HL-60 (cell line): ENCODE measurements around the gene ADAP2.

ENCODE experiments used
- DNase-seq, 2 experiments: peaks; one replicate each; pipeline ENCODE4 v3.0.0-alpha.2; 2010 to 2020; ENCODE audit warnings: low read depth in 1 of 2, low spot score in 1 of 2
- H3K27ac ChIP-seq: fragments of 250-450 bp; sonication (Bioruptor Pico); replicated peaks from 2 replicates; pipeline ENCODE4 v1.5.1; 2020; ENCODE audit warnings: mild to moderate bottlenecking, moderate library complexity
- H3K27me3 ChIP-seq: fragments of 250-450 bp; sonication (Bioruptor Pico); 2 replicates; pipeline ENCODE4 v1.5.1; 2021; ENCODE audit warnings: mild to moderate bottlenecking, moderate library complexity; ENCODE audit not compliant: insufficient read depth, poor library complexity, severe bottlenecking
- H3K4me3 ChIP-seq: replicated peaks from 2 replicates; pipeline ENCODE4 v1.5.1; 2011; ENCODE audit warnings: mild to moderate bottlenecking, control low read depth, low read length; ENCODE audit not compliant: insufficient read depth
- GABPA ChIP-seq: IDR thresholded peaks from 2 replicates; pipeline ENCODE4 v1.6.1; 2012; ENCODE audit warnings: low read depth
- POLR2AphosphoS5 ChIP-seq: IDR thresholded peaks from 2 replicates; pipeline ENCODE4 v1.6.1; 2012; ENCODE audit warnings: low read depth
- SPI1 ChIP-seq: IDR thresholded peaks from 2 replicates; pipeline ENCODE4 v1.6.1; 2012; ENCODE audit warnings: low read depth, mild to moderate bottlenecking, borderline replicate concordance
- TF ChIP-seq, protein P1 (sequence below): IDR thresholded peaks from one replicate; pipeline ENCODE4 v1.5.1; 2011; ENCODE audit warnings: low read length, control low read depth, inconsistent platforms; ENCODE audit not compliant: insufficient read depth
- TF ChIP-seq, protein P2 (sequence below): IDR thresholded peaks from 2 replicates; pipeline ENCODE4 v1.6.1; 2012; ENCODE audit warnings: low read depth; ENCODE audit not compliant: insufficient replicate concordance

ADAP2 gene

GRCh38 chr17:30939051-30939689, 17.4 kb downstream of the ADAP2 start:
- Histone ChIP-seq H3K4me3 (no peak overlapping the region), H3K27ac (no peak overlapping the region), H3K27me3 (no peaks in the 10 kb centered on the region)
- no peak for TF ChIP-seq SPI1
- TF ChIP-seq, protein P1, sequence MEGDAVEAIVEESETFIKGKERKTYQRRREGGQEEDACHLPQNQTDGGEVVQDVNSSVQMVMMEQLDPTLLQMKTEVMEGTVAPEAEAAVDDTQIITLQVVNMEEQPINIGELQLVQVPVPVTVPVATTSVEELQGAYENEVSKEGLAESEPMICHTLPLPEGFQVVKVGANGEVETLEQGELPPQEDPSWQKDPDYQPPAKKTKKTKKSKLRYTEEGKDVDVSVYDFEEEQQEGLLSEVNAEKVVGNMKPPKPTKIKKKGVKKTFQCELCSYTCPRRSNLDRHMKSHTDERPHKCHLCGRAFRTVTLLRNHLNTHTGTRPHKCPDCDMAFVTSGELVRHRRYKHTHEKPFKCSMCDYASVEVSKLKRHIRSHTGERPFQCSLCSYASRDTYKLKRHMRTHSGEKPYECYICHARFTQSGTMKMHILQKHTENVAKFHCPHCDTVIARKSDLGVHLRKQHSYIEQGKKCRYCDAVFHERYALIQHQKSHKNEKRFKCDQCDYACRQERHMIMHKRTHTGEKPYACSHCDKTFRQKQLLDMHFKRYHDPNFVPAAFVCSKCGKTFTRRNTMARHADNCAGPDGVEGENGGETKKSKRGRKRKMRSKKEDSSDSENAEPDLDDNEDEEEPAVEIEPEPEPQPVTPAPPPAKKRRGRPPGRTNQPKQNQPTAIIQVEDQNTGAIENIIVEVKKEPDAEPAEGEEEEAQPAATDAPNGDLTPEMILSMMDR, result no peak
- DNase-seq, result no peak

- TF ChIP-seq, protein P2, sequence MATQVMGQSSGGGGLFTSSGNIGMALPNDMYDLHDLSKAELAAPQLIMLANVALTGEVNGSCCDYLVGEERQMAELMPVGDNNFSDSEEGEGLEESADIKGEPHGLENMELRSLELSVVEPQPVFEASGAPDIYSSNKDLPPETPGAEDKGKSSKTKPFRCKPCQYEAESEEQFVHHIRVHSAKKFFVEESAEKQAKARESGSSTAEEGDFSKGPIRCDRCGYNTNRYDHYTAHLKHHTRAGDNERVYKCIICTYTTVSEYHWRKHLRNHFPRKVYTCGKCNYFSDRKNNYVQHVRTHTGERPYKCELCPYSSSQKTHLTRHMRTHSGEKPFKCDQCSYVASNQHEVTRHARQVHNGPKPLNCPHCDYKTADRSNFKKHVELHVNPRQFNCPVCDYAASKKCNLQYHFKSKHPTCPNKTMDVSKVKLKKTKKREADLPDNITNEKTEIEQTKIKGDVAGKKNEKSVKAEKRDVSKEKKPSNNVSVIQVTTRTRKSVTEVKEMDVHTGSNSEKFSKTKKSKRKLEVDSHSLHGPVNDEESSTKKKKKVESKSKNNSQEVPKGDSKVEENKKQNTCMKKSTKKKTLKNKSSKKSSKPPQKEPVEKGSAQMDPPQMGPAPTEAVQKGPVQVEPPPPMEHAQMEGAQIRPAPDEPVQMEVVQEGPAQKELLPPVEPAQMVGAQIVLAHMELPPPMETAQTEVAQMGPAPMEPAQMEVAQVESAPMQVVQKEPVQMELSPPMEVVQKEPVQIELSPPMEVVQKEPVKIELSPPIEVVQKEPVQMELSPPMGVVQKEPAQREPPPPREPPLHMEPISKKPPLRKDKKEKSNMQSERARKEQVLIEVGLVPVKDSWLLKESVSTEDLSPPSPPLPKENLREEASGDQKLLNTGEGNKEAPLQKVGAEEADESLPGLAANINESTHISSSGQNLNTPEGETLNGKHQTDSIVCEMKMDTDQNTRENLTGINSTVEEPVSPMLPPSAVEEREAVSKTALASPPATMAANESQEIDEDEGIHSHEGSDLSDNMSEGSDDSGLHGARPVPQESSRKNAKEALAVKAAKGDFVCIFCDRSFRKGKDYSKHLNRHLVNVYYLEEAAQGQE, result no peak
- no peak for TF ChIP-seq POLR2AphosphoS5
- TF ChIP-seq SPI1, result no peak
- TF ChIP-seq, protein P1, result no peak
- TF ChIP-seq GABPA, result no peak
- Histone ChIP-seq H3K4me3 (no peak overlapping the region), H3K27me3 (no peaks in the 10 kb centered on the region), H3K27ac (no peak overlapping the region)
- DNase-seq, result no peak
Observed at GRCh38 chr17:30942308-30943079, 20.7 kb downstream of the ADAP2 start.

DNA sequence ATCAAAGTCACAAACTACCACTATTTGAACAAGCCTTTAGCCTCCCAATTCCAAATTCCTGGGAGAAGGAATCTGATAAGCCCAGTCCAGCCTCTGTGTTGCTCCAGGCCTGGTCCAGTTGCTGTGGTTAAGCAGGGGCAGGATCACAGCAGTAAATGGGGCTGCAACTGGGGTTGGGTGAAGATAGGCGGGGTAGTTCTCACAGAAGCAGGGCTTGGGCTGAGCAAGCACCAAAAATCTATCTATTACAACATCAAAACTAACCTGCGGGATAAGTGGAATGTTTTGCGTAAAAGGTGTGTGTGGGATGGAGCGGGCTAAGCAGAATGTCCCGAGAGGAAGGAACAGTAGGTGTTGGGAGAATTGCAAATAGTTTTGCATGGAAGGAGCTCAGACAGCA, 26.1 kb downstream of the ADAP2 start:
- H3K4me3 ChIP-seq, result no peak overlapping the region
- H3K27ac ChIP-seq, result no peak overlapping the region
- no peak for DNase-seq
- TF ChIP-seq, protein P2, result no peak
- no peak for TF ChIP-seq POLR2AphosphoS5
- TF ChIP-seq GABPA, result no peak
- no peak for TF ChIP-seq SPI1
- TF ChIP-seq, protein P1, result no peak
- H3K27me3 ChIP-seq, result no peaks in the 10 kb centered on the region

DNA sequence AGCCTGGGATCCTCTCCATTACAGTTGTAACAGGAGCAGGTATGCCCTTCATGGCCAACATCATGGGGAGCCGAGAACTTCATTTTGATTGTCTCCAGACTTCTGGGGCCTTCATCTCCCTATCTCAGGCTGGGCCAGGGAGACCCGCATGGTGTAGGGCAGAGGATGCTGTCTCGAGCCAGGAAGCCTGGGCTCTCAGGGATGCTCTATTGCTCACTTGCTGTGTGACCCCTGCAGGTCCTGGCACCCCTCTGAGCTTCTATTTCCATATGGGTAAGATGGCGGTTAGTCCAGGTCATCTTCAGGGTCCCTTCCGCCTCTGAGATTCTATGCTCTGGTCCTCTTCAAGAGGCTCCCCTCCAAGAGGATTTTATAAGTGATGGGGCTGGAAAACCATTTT, 28.4 kb downstream of the ADAP2 start:
- TF ChIP-seq SPI1, result no peak
- TF ChIP-seq, protein P1, result no peak
- TF ChIP-seq, protein P2, result no peak
- TF ChIP-seq POLR2AphosphoS5, result no peak
- no peak for TF ChIP-seq GABPA
- Histone ChIP-seq H3K27me3 (no peaks in the 10 kb centered on the region), H3K4me3 (no peak overlapping the region), H3K27ac (no peak overlapping the region)
- DNase-seq, result no peak
